WTC11 (cell line): ENCODE results near the gene WDR38. TPM values are rescaled to one million over a fixed set of nuclear protein-coding genes. Genes with fewer than 3 reads are reported as not detected.

ENCODE experiments used
- ATAC-seq: fragments of 200-7000 bp; cut with Tn5 transposase; 2 replicates; pipeline ENCODE4 v1.10.0; 2021; ENCODE audit warnings: mild to moderate bottlenecking, moderate library complexity
- CTCF ChIA-PET: fragments of 300-600 bp; sonication (Branson Sonifier 250); formaldehyde crosslinking; loops from one replicate; lab custom pipeline; 2021; ENCODE audit warnings: antibody characterized with exemption; lab: Charles Lee
- POLR2A ChIA-PET: fragments of 350-600 bp; sonication (Branson Sonifier 250); formaldehyde crosslinking; loops from one replicate; lab custom pipeline; 2021; ENCODE audit warnings: antibody characterized with exemption; lab: Charles Lee
- DNase-seq: peaks from one replicate; pipeline ENCODE4 v3.0.0; 2021; ENCODE audit warnings: low spot score
- H3K27ac Mint-ChIP-seq: 2 replicates; pipeline ENCODE4 v1.8.0; 2021; ENCODE audit warnings: mixed read lengths
- H3K27me3 Mint-ChIP-seq: 2 replicates; pipeline ENCODE4 v1.8.0; 2021; ENCODE audit warnings: low read depth, mild to moderate bottlenecking, moderate library complexity, mixed read lengths
- H3K36me3 Mint-ChIP-seq: 2 replicates; pipeline ENCODE4 v1.8.0; 2021; ENCODE audit warnings: mixed read lengths
- H3K4me1 Mint-ChIP-seq: 2 replicates; pipeline ENCODE4 v1.8.0; 2022; ENCODE audit warnings: mixed read lengths
- H3K4me3 Mint-ChIP-seq: 2 replicates; pipeline ENCODE4 v1.8.0; 2021; ENCODE audit warnings: mild to moderate bottlenecking, moderate library complexity, mixed read lengths
- H3K9me3 Mint-ChIP-seq: 2 replicates; pipeline ENCODE4 v1.8.0; 2021; ENCODE audit warnings: mixed read lengths
- ARID4B ChIP-seq: sonication (generic); formaldehyde crosslinking; IDR thresholded peaks from 2 replicates; pipeline ENCODE4 v1.8.0; 2023; ENCODE audit warnings: missing genetic modification reagents, mild to moderate bottlenecking, borderline replicate concordance
- ATF3 ChIP-seq: sonication (generic); formaldehyde crosslinking; conservative IDR thresholded peaks from 2 replicates; pipeline ENCODE4 v1.8.1; 2022; ENCODE audit warnings: mild to moderate bottlenecking, missing genetic modification reagents
- CTCF ChIP-seq: fragments of 200-600 bp; IDR thresholded peaks from 2 replicates; pipeline ENCODE4 v1.8.0; 2022; ENCODE audit warnings: antibody characterized with exemption
- E2F4 ChIP-seq: sonication (generic); formaldehyde crosslinking; IDR thresholded peaks from 2 replicates; pipeline ENCODE4 v1.8.1; 2022; ENCODE audit warnings: low read depth, mild to moderate bottlenecking, moderate library complexity, missing genetic modification reagents, borderline replicate concordance
- ERG ChIP-seq: fragments of 250-450 bp; sonication (Bioruptor Pico); IDR thresholded peaks from 2 replicates; pipeline ENCODE4 v1.8.0; 2021; ENCODE audit warnings: mild to moderate bottlenecking
- ESRRA ChIP-seq: sonication (generic); formaldehyde crosslinking; IDR thresholded peaks from 2 replicates; pipeline ENCODE4 v1.8.1; 2022; ENCODE audit warnings: mild to moderate bottlenecking, missing genetic modification reagents, borderline replicate concordance
- FOXK1 ChIP-seq: sonication (generic); formaldehyde crosslinking; IDR thresholded peaks from 2 replicates; pipeline ENCODE4 v1.8.0; 2022; ENCODE audit warnings: mild to moderate bottlenecking, moderate library complexity, missing genetic modification reagents
- GTF2I ChIP-seq: fragments of 250-450 bp; sonication (Bioruptor Pico); conservative IDR thresholded peaks from 2 replicates; pipeline ENCODE4 v1.4.0; 2021; ENCODE audit warnings: mild to moderate bottlenecking
- HMGA2 ChIP-seq: fragments of 250-450 bp; sonication (Bioruptor Pico); IDR thresholded peaks from 2 replicates; pipeline ENCODE4 v1.4.0; 2021; ENCODE audit warnings: mild to moderate bottlenecking, moderate library complexity
- IRF1 ChIP-seq: sonication (generic); formaldehyde crosslinking; IDR thresholded peaks from 2 replicates; pipeline ENCODE4 v1.8.0; 2023; ENCODE audit warnings: missing genetic modification reagents
- KAT7 ChIP-seq: sonication (generic); formaldehyde crosslinking; IDR thresholded peaks from 2 replicates; pipeline ENCODE4 v1.8.1; 2023; ENCODE audit warnings: missing genetic modification reagents, mild to moderate bottlenecking, borderline replicate concordance
- MAX ChIP-seq: sonication (generic); formaldehyde crosslinking; IDR thresholded peaks from 2 replicates; pipeline ENCODE4 v1.8.0; 2022; ENCODE audit warnings: mild to moderate bottlenecking, missing genetic modification reagents
- MYBL2 ChIP-seq: sonication (generic); formaldehyde crosslinking; IDR thresholded peaks from 2 replicates; pipeline ENCODE4 v1.8.1; 2023; ENCODE audit warnings: mild to moderate bottlenecking, moderate library complexity, missing genetic modification reagents
- OVOL2 ChIP-seq: fragments of 250-450 bp; sonication (Bioruptor Pico); IDR thresholded peaks from 2 replicates; pipeline ENCODE4 v1.9.0; 2021; ENCODE audit warnings: mild to moderate bottlenecking, borderline replicate concordance
- PRRX2 ChIP-seq: fragments of 250-450 bp; sonication (Bioruptor Pico); IDR thresholded peaks from 2 replicates; pipeline ENCODE4 v1.8.0; 2021; ENCODE audit warnings: mild to moderate bottlenecking
- RELA ChIP-seq: sonication (generic); formaldehyde crosslinking; IDR thresholded peaks from 2 replicates; pipeline ENCODE4 v1.8.1; 2022; ENCODE audit warnings: missing genetic modification reagents, mild to moderate bottlenecking, borderline replicate concordance
- SP1 ChIP-seq: sonication (generic); formaldehyde crosslinking; conservative IDR thresholded peaks from 2 replicates; pipeline ENCODE4 v1.8.1; 2022; ENCODE audit warnings: missing genetic modification reagents
- TP53 ChIP-seq: sonication (generic); formaldehyde crosslinking; IDR thresholded peaks from 2 replicates; pipeline ENCODE4 v1.8.1; 2023; ENCODE audit warnings: mild to moderate bottlenecking, missing genetic modification reagents
- USF2 ChIP-seq: sonication (generic); formaldehyde crosslinking; IDR thresholded peaks from 2 replicates; pipeline ENCODE4 v1.8.1; 2023; ENCODE audit warnings: mild to moderate bottlenecking, missing genetic modification reagents, moderate library complexity
- ZBTB21 ChIP-seq: sonication (generic); formaldehyde crosslinking; IDR thresholded peaks from 2 replicates; pipeline ENCODE4 v1.8.1; 2023; ENCODE audit warnings: mild to moderate bottlenecking, missing genetic modification reagents, borderline replicate concordance
- ZMAT4 ChIP-seq: fragments of 250-450 bp; sonication (Bioruptor Pico); IDR thresholded peaks from 2 replicates; pipeline ENCODE4 v1.9.0; 2021; ENCODE audit warnings: mild to moderate bottlenecking
- ZNF138 ChIP-seq: sonication (generic); formaldehyde crosslinking; conservative IDR thresholded peaks from 2 replicates; pipeline ENCODE4 v1.8.1; 2022; ENCODE audit warnings: mild to moderate bottlenecking, moderate library complexity, missing genetic modification reagents
- ZNF317 ChIP-seq: sonication (generic); formaldehyde crosslinking; IDR thresholded peaks from 2 replicates; pipeline ENCODE4 v1.8.1; 2023; ENCODE audit warnings: low read depth, mild to moderate bottlenecking, moderate library complexity, missing genetic modification reagents, borderline replicate concordance
- ZNF423 ChIP-seq: fragments of 250-450 bp; sonication (Bioruptor Pico); IDR thresholded peaks from 2 replicates; pipeline ENCODE4 v2.1.2; 2022; ENCODE audit warnings: mild to moderate bottlenecking, moderate library complexity
- total RNA-seq: library from RNA; stranded (reverse); gene quantifications from 3 replicates; pipeline ENCODE4 v1.2.3, GENCODE V29; 2021

WDR38 gene
- total RNA-seq, 1 experiment from 2014 or later = not detected

- TF ChIP-seq ARID4B (no peak), PRRX2 (CRISPR knock-in tag) (no peak), ZBTB21 (CRISPR knock-in tag) (peak; percentile 47; the same call in 1 of the 2 replicates), ESRRA (peak; percentile 73; the same call in 1 of the 2 replicates), ZMAT4 (CRISPR knock-in tag) (no peak), ERG (peak; percentile 75; the same call in 1 of the 2 replicates), ZNF138 (CRISPR knock-in tag) (no peak), SP1 (CRISPR knock-in tag) (peak; percentile 49), MAX (CRISPR knock-in tag) (peak; percentile 65), IRF1 (CRISPR knock-in tag) (no peak), TP53 (CRISPR knock-in tag) (no peak), ZNF423 (CRISPR knock-in tag) (no peak), MYBL2 (CRISPR knock-in tag) (no peak), RELA (peak; percentile 56; the same call in 1 of the 2 replicates), CTCF (0 out of 2 replicates have a peak, but pooled peaks have one; percentile 18)
These were observed 2.9 kb downstream of the WDR38 start (continued) for GRCh38 chr9:124855944-124856765.

- no peaks in the 10 kb centered on the region for H3K27me3 Mint-ChIP-seq
- no peak for DNase-seq
- no peak for ATAC-seq
- CTCF ChIA-PET = interaction anchor here (9.8 to 12.9 kb wide), 2 partner anchors 16 to 83 kb away, joined by 283 to 935 read pairs; partner anchors contain the start of genes NR6A1 and OLFML2A
- H3K9me3 Mint-ChIP-seq = no peaks in the 10 kb centered on the region
- no peak overlapping the region for H3K4me3 Mint-ChIP-seq
- peak overlapping the region; percentile 77; the same call in 1 of the 2 replicates for H3K27ac Mint-ChIP-seq
- peaks cover 44% of the 10 kb centered on the region for H3K36me3 Mint-ChIP-seq
- POLR2A ChIA-PET = interaction anchor here (0.5 to 1.7 kb wide), 2 partner anchors 22 to 51 kb away, joined by 7 read pairs; no protein-coding TSS in a partner anchor
- H3K4me1 Mint-ChIP-seq = peaks cover 16% of the 10 kb centered on the region
- TF ChIP-seq E2F4 (no peak), OVOL2 (CRISPR knock-in tag) (no peak), FOXK1 (CRISPR knock-in tag) (no peak), KAT7 (no peak), ZNF317 (CRISPR knock-in tag) (no peak), GTF2I (CRISPR knock-in tag) (no peak), USF2 (CRISPR knock-in tag) (no peak), HMGA2 (no peak), ATF3 (CRISPR knock-in tag) (no peak)
These were observed 4.4 kb downstream of the WDR38 start for GRCh38 chr9:124857533-124858162.
